Loucy (cell line): Measurements from ENCODE around the gene ZNF385B.

Experiments used
- H2AFZ ChIP-seq: fragments of 200-600 bp; sonication (generic); 2 replicates; pipeline ENCODE4 v1.6.0; 2016; ENCODE audit warnings: antibody characterized with exemption, mild to moderate bottlenecking, low read length, moderate library complexity
- H3F3A ChIP-seq: fragments of 200-600 bp; 2 replicates; pipeline ENCODE4 v1.6.0; 2016; ENCODE audit warnings: antibody characterized with exemption, low read depth, mild to moderate bottlenecking
- H3K27me3 ChIP-seq: fragments of 200-600 bp; sonication (generic); 2 replicates; pipeline ENCODE4 v1.6.1; 2014; ENCODE audit warnings: low read length, mild to moderate bottlenecking; ENCODE audit not compliant: insufficient read depth, poor library complexity, severe bottlenecking
- H3K36me3 ChIP-seq: fragments of 200-600 bp; sonication (generic); 2 replicates; pipeline ENCODE4 v1.6.1; 2016; ENCODE audit warnings: low read length; ENCODE audit not compliant: insufficient read depth
- H3K4me1 ChIP-seq: fragments of 200-600 bp; sonication (generic); 2 replicates; pipeline ENCODE4 v1.5.1; 2014; ENCODE audit warnings: low read length, mild to moderate bottlenecking; ENCODE audit not compliant: insufficient read depth, poor library complexity, severe bottlenecking
- H3K4me2 ChIP-seq: fragments of 200-600 bp; sonication (generic); 2 replicates; pipeline ENCODE4 v1.6.0; 2014; ENCODE audit warnings: antibody characterized with exemption, low read length, low read depth, mild to moderate bottlenecking; ENCODE audit not compliant: poor library complexity, severe bottlenecking
- H3K4me3 ChIP-seq: fragments of 200-600 bp; sonication (generic); 2 replicates; pipeline ENCODE4 v1.5.1; 2014; ENCODE audit warnings: low read length, mild to moderate bottlenecking, mixed read lengths; ENCODE audit not compliant: poor library complexity, severe bottlenecking
- H3K79me2 ChIP-seq: fragments of 200-600 bp; sonication (generic); 2 replicates; pipeline ENCODE4 v1.6.1; 2014; ENCODE audit warnings: low read length; ENCODE audit not compliant: insufficient read depth
- H3K9ac ChIP-seq: fragments of 200-600 bp; sonication (generic); 2 replicates; pipeline ENCODE4 v1.6.0; 2014; ENCODE audit warnings: mild to moderate bottlenecking, low read depth, low read length, moderate library complexity; ENCODE audit not compliant: poor library complexity, severe bottlenecking
- H3K9me2 ChIP-seq: fragments of 200-600 bp; sonication (generic); replicated peaks from 2 replicates; pipeline ENCODE4 v1.6.1; 2016; ENCODE audit warnings: low read depth, low read length, mixed read lengths
- H3K9me3 ChIP-seq: fragments of 200-600 bp; sonication (generic); 2 replicates; pipeline ENCODE4 v1.6.1; 2014; ENCODE audit warnings: mild to moderate bottlenecking, antibody characterized with exemption, low read length, low read depth; ENCODE audit not compliant: insufficient read depth
- H4K20me1 ChIP-seq: fragments of 200-600 bp; sonication (generic); 2 replicates; pipeline ENCODE4 v1.6.0; 2014; ENCODE audit warnings: antibody characterized with exemption, low read length, mild to moderate bottlenecking; ENCODE audit not compliant: insufficient read depth, poor library complexity, severe bottlenecking
- CTCF ChIP-seq: fragments of 200-600 bp; sonication (generic); conservative IDR thresholded peaks from 2 replicates; pipeline ENCODE4 v1.5.1; 2014; ENCODE audit warnings: mild to moderate bottlenecking, antibody characterized with exemption, low read length
- EZH2phosphoT487 ChIP-seq: fragments of 200-600 bp; IDR thresholded peaks from 2 replicates; pipeline ENCODE4 v1.6.1; 2018; ENCODE audit warnings: antibody characterized with exemption, mild to moderate bottlenecking, moderate library complexity, borderline replicate concordance

ZNF385B gene

GRCh38 chr2:179470992-179471391, 390.4 kb downstream of the ZNF385B start:
- no peaks in the 10 kb centered on the region for H3K27me3 ChIP-seq
- H3F3A ChIP-seq: no peaks in the 10 kb centered on the region
- H4K20me1 ChIP-seq: no peaks in the 10 kb centered on the region
- H3K36me3 ChIP-seq: no peaks in the 10 kb centered on the region
- H3K9me3 ChIP-seq: no peaks in the 10 kb centered on the region
- H3K4me2 ChIP-seq: no peak overlapping the region
- no peaks in the 10 kb centered on the region for H3K9me2 ChIP-seq
- no peak overlapping the region for H3K9ac ChIP-seq
- no peaks in the 10 kb centered on the region for H3K4me1 ChIP-seq
- H3K4me3 ChIP-seq: no peak overlapping the region
- TF ChIP-seq CTCF: no peak
- TF ChIP-seq EZH2phosphoT487: no peak
- H2AFZ ChIP-seq: no peak overlapping the region
- no peaks in the 10 kb centered on the region for H3K79me2 ChIP-seq

- Histone ChIP-seq H3K4me2 (no peak overlapping the region), H3K9me2 (no peaks in the 10 kb centered on the region), H3K9me3 (no peaks in the 10 kb centered on the region), H3K36me3 (no peaks in the 10 kb centered on the region), H3K27me3 (no peaks in the 10 kb centered on the region), H3K4me3 (no peak overlapping the region), H3K4me1 (no peaks in the 10 kb centered on the region), H3F3A (no peaks in the 10 kb centered on the region), H2AFZ (no peak overlapping the region), H4K20me1 (no peaks in the 10 kb centered on the region), H3K79me2 (no peaks in the 10 kb centered on the region), H3K9ac (no peak overlapping the region)
- TF ChIP-seq EZH2phosphoT487: no peak
- no peak for TF ChIP-seq CTCF
These were observed 391.3 kb downstream of the ZNF385B start for GRCh38 chr2:179470089-179470488.

GRCh38 chr2:179467960-179468359, 393.5 kb downstream of the ZNF385B start:
- no peaks in the 10 kb centered on the region for H3K79me2 ChIP-seq
- H3K9me2 ChIP-seq: no peaks in the 10 kb centered on the region
- no peak overlapping the region for H3K4me2 ChIP-seq
- no peaks in the 10 kb centered on the region for H4K20me1 ChIP-seq
- H3K36me3 ChIP-seq: no peaks in the 10 kb centered on the region
- H2AFZ ChIP-seq: no peak overlapping the region
- H3K9ac ChIP-seq: no peak overlapping the region
- no peaks in the 10 kb centered on the region for H3K27me3 ChIP-seq
- H3K4me3 ChIP-seq: no peak overlapping the region
- H3K9me3 ChIP-seq: no peaks in the 10 kb centered on the region
- no peaks in the 10 kb centered on the region for H3F3A ChIP-seq
- H3K4me1 ChIP-seq: no peaks in the 10 kb centered on the region
- TF ChIP-seq CTCF: no peak
- TF ChIP-seq EZH2phosphoT487: no peak
